Measurements from ENCODE around the gene EXOC6.

The EXOC6 gene

DNA sequence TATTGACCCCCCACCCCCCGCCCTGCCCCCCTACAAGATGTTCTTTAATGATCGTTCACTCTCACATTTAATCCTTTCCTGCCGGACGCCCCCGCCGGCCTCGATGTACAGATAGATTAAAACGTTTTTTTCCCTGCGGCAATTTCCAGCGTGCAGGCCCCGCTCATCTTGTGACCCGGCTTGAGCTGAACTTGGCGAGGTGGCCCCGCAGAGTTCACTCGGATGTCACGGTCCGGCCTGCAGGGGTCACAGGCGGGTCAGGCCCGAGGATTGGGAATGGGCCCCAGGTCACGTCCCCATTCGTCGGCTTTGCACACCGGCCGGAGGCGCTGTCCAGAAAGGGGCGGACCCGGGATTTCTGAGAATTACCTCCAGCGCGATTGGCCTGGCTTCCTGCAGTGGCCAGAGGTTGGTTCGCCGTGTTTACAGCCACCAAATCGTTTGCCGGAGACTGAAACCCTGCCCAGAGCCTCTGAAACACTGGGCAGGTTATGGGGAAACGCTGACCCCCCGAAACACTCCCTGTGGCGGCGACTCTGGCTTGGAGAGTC is 223.4 kb downstream of the EXOC6 start:
- peaks cover 92% of the 10 kb centered on the region for H3K27me3 ChIP-seq (ENCODE audit: control insufficient read depth, low read length)
- H3K9me2 ChIP-seq (replicated peaks; ENCODE audit: control insufficient read depth, low read length) = no peaks in the 10 kb centered on the region
- H3K9me3 ChIP-seq (ENCODE audit: control insufficient read depth, insufficient read depth, low read length) = no peaks in the 10 kb centered on the region
- no peaks in the 10 kb centered on the region for H3F3A ChIP-seq (ENCODE audit: control insufficient read depth, insufficient read depth)
- no peak overlapping the region for H3K27ac ChIP-seq (ENCODE audit: low read depth, low read length)
- H4K20me1 ChIP-seq (ENCODE audit: control insufficient read depth, insufficient read depth, low read depth, low read length) = no peaks in the 10 kb centered on the region
- H3K4me3 ChIP-seq (ENCODE audit: low read length) = peak overlapping the region; percentile 14; the same call in 1 of the 2 replicates
- no peak; the same call in 1 of the 2 replicates for TF ChIP-seq EZH2phosphoT487 (IDR thresholded peaks at IDR 0.05; ENCODE audit: borderline replicate concordance, low read length)
- TF ChIP-seq, protein P1, sequence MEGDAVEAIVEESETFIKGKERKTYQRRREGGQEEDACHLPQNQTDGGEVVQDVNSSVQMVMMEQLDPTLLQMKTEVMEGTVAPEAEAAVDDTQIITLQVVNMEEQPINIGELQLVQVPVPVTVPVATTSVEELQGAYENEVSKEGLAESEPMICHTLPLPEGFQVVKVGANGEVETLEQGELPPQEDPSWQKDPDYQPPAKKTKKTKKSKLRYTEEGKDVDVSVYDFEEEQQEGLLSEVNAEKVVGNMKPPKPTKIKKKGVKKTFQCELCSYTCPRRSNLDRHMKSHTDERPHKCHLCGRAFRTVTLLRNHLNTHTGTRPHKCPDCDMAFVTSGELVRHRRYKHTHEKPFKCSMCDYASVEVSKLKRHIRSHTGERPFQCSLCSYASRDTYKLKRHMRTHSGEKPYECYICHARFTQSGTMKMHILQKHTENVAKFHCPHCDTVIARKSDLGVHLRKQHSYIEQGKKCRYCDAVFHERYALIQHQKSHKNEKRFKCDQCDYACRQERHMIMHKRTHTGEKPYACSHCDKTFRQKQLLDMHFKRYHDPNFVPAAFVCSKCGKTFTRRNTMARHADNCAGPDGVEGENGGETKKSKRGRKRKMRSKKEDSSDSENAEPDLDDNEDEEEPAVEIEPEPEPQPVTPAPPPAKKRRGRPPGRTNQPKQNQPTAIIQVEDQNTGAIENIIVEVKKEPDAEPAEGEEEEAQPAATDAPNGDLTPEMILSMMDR (IDR thresholded peaks at IDR 0.05; ENCODE audit: low read depth, low read length, poor library complexity, severe bottlenecking) = no peak
- no peaks in the 10 kb centered on the region for H3K79me2 ChIP-seq (ENCODE audit: control insufficient read depth, low read length)
- peaks cover 16% of the 10 kb centered on the region for H3K4me1 ChIP-seq (ENCODE audit: control insufficient read depth, low read length)
- H3K4me2 ChIP-seq (ENCODE audit: low read length) = peak overlapping the region; percentile 30
- no peaks in the 10 kb centered on the region for H3K36me3 ChIP-seq (ENCODE audit: control insufficient read depth, low read length)

- Histone ChIP-seq H3K79me2 (ENCODE audit: control insufficient read depth, low read length) (no peaks in the 10 kb centered on the region), H3K27me3 (ENCODE audit: control insufficient read depth, low read length) (peaks cover 89% of the 10 kb centered on the region), H3K36me3 (ENCODE audit: control insufficient read depth, low read length) (no peaks in the 10 kb centered on the region), H4K20me1 (ENCODE audit: control insufficient read depth, insufficient read depth, low read depth, low read length) (no peaks in the 10 kb centered on the region), H3K9me2 (replicated peaks; ENCODE audit: control insufficient read depth, low read length) (no peaks in the 10 kb centered on the region), H3K4me1 (ENCODE audit: control insufficient read depth, low read length) (peaks cover 16% of the 10 kb centered on the region), H3K9me3 (ENCODE audit: control insufficient read depth, insufficient read depth, low read length) (no peaks in the 10 kb centered on the region), H3F3A (ENCODE audit: control insufficient read depth, insufficient read depth) (no peaks in the 10 kb centered on the region), H3K4me2 (ENCODE audit: low read length) (peak overlapping the region; percentile 30), H3K27ac (ENCODE audit: low read depth, low read length) (no peak overlapping the region), H3K4me3 (ENCODE audit: low read length) (no peak overlapping the region)
- TF ChIP-seq, protein P1 (IDR thresholded peaks at IDR 0.05; ENCODE audit: low read depth, low read length, poor library complexity, severe bottlenecking) = no peak
- TF ChIP-seq EZH2phosphoT487 (IDR thresholded peaks at IDR 0.05; ENCODE audit: borderline replicate concordance, low read length) = peak; percentile 96
Measured at GRCh38 chr10:93072225-93072712, 223.9 kb downstream of the EXOC6 start.

GRCh38 chr10:93072713-93073538 is 224.6 kb downstream of the EXOC6 start:
- peaks cover 83% of the 10 kb centered on the region for H3K27me3 ChIP-seq (ENCODE audit: control insufficient read depth, low read length)
- H3K4me1 ChIP-seq (ENCODE audit: control insufficient read depth, low read length) = peaks cover 16% of the 10 kb centered on the region
- no peaks in the 10 kb centered on the region for H3K9me2 ChIP-seq (replicated peaks; ENCODE audit: control insufficient read depth, low read length)
- H3K4me3 ChIP-seq (ENCODE audit: low read length) = peak overlapping the region; percentile 56
- H3K79me2 ChIP-seq (ENCODE audit: control insufficient read depth, low read length) = no peaks in the 10 kb centered on the region
- H3F3A ChIP-seq (ENCODE audit: control insufficient read depth, insufficient read depth) = no peaks in the 10 kb centered on the region
- H3K9me3 ChIP-seq (ENCODE audit: control insufficient read depth, insufficient read depth, low read length) = no peaks in the 10 kb centered on the region
- no peak overlapping the region for H3K27ac ChIP-seq (ENCODE audit: low read depth, low read length)
- peak overlapping the region; percentile 64 for H3K4me2 ChIP-seq (ENCODE audit: low read length)
- H3K36me3 ChIP-seq (ENCODE audit: control insufficient read depth, low read length) = no peaks in the 10 kb centered on the region
- no peak for TF ChIP-seq EZH2phosphoT487 (IDR thresholded peaks at IDR 0.05; ENCODE audit: borderline replicate concordance, low read length)
- no peaks in the 10 kb centered on the region for H4K20me1 ChIP-seq (ENCODE audit: control insufficient read depth, insufficient read depth, low read depth, low read length)

Measured in DOHH2 (cell line).